Measurements from ENCODE around the gene ANGPTL4.
"Not testable (repeated sequence)": the region's sequence is repeated elsewhere in the genome, so short reads cannot be mapped to it uniquely, and the experiment has no call there.

ANGPTL4 gene

DNA sequence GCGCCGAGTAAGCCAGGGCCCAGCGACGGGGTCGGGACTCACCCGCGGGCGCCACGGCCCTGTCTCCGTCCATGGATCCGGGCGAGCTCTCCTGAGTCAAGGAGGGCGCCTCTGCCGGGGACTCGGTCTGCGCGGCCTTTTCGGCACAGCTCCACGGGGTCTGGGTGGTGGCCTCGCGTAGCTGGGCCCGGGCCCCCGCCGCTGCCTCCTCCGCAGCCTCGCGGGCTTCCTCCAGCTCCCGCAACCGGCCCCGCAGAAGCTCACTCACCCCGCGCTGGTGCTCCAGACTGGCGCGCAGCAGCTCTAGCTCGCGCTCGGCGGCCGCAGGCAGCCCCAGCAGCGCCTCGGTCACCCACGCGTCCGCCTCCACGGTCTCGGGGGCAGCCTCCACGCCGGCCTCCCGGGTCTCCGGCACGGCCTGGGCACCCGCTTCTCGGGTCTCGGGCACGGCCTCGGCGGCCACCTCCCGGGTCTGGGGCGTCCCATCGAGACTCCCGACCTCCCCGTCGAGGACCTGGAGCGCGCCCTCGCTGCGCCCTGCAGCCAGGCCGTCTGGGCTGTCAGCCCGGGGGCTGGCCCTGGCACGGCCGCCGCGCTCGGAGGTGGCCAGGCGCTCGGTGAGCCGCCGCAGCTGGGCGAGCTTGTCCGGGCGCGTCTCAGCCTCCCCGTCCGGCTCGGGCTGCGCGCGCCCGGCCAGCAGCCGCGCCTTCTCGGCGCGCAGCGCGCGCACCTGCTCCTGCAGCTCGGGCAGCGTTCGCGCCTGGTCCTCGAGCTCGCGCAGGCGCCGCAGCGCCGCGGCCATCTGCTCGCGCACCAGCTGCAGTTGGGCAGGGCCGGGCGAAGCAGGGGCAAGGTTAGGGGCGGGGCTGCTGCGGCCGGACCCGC is 29.3 kb upstream of the ANGPTL4 start:
- DNase-seq: peak; percentile 60

DNA sequence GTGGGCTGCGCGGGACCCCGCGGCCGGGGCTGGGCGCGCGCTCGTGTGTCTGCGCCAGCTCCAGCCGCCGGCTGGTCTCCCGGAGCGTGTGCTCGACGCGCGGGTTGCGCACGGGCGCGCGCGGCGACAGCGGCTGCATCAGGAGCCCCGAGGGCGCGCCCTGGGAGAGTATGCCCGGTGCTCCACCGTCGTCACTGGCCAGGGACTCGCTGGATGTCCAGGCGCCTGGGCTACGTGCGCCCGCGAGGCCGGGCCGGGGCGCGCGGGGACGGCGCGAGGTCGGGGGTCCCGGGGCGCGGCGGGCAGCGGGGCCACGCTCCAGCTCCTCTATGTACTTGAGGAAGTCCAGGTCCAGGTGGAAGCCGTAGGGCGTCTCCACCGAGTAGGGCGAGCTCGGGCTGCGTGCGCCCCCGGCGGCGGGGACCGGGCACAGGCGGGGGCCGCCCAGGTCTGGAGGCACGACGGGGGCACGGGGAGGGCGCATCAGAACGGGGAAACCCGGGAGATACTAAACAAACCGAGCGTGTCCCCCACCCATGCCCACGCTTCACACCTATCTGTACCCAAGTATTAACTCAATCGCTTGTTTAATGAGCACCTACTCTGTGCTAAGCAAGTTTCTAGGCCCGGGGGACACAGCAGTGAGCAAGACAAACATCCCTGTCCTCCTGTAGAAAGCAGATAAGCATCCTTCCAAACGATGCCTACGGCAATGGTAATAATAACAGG is 28.4 kb upstream of the ANGPTL4 start:
- DNase-seq: peak; percentile 52

DNA sequence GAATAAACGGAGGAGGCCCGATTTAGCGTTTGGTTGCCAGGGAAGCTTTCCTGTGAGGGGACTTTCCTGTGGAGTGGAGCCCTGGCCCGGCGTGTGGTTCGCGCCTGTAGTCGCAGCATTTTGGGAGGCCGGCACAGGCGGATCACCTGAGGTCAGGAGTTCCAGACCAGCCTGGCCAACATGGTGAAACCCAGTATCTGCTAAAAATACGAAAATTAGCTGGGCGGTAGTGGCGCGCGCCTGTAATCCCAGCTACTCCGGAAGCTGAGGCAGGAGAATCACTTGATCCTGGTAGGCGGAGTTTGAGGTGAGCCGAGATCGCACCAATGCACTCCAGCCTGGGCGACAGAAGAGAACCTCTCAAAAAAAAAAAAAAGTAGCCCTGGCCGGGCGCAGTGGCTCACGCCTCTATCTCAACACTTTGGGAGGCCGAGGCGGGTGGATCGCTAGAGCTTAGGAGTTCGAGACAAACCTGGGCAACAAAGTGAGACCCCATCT is 27.8 kb upstream of the ANGPTL4 start:
- DNase-seq: no peak

DNA sequence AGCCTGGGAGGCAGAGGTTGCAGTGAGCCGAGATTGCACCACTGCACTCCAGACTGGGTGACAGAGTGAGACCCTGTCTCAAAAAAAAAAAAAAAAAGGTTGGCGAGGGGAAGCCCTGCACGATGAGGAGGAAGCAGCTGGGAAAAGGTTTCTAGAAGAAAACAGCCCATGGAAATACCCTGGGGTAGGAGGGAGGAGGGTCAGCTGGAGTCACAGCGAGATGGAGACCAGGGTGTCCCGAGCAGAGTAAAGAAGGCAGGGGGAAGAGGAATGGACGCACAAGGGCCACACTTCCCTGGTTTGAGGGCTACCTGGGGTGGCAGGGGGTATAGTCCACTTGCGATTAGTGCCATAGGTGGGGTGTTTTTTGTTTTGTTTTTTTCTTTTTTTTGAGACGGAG is 27.3 kb upstream of the ANGPTL4 start:
- DNase-seq: no peak

DNA sequence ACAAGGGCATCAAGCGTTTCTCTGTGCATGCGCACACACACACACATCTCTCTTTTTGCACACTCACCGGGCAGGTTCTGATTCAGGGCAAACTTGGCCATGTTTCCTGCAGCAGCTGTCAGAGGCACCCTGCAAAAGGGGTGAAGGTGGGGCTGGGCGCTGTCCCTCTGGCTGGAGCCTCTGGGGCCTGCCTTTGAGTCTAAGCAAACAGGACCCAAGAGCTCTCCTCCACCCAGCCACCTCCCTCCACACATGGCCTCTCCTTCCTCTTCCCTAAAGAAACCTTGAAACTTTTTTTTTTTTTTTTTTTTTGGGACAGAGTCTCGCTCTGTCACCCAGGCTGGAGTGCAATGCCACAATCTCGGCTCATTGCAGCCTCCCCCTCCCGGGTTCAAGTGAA is 26.2 kb upstream of the ANGPTL4 start:
- no peak for DNase-seq

DNA sequence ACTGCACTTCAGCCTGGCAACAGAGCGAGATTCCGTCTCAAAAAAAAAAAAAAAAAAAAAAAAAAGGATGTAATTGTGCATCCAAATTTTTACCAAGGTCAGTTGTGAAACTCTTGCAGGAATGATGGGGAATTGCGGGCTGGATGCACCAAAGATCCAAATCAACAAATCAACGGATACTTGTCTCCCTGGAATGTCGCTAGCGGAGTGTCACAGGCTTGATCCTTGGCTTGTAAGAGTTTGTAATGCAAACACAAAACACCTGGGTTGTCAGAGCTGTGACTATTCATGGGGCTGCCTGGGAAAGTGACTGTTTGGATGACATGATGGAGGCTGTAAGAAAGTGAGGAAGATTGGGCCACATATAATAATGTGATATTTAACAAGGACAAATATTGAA is 25.1 kb upstream of the ANGPTL4 start:
- DNase-seq: no peak

DNA sequence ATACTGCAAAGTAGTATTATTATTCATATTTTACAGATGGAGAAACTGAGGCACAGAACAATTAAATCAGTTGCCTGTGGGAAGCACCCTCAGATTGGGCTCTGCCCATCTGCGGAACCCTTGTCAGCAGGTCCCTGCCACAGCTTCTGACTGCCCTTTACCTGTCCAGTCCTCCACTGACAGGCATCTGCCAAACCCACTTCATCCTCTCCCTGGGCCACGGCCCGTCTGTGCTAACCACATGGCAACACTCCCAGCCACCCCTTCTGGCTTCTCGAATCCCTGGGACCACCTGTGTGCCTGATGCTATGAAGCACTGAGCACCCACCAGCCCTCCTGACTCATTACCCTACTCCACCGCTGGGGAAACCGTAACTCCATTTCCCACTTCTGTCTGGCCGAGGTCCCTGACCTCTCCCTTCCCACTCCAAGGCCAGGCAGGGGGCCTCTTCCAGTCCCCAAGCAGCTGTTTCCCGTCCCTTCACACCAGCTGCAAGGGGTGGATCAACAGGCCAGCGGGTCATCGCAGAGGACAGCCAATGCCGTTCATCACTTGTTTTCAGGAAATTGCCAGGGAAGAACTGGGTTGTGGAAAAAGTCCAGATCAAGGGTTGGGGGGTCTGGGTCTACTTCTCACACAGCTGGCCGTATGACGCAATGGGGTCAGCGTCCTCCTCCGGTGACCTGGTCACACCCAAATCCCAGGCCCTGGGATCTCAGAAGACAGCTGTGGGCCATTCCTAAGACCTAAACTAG is 23.4 kb upstream of the ANGPTL4 start:
- DNase-seq: no peak

DNA sequence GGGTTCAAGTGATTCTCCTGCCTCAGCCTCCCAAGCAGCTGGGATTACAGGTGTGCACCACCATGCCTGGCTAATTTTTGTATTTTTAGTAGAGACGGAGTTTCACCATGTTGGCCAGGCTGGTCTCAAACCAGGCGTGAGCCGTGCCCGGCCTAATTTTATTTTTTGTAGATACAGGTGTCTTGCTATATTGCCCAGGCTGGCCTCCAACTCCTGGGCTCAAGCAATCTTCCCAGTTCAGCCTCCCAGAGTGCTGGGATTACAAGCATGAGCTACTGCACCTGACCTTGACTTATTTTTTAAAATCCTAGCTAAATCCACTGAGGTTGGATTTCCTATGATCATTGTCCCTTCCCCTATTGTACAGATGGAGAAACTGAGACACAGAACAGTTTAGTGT is 22.5 kb upstream of the ANGPTL4 start:
- DNase-seq: not testable (repeated sequence)

DNA sequence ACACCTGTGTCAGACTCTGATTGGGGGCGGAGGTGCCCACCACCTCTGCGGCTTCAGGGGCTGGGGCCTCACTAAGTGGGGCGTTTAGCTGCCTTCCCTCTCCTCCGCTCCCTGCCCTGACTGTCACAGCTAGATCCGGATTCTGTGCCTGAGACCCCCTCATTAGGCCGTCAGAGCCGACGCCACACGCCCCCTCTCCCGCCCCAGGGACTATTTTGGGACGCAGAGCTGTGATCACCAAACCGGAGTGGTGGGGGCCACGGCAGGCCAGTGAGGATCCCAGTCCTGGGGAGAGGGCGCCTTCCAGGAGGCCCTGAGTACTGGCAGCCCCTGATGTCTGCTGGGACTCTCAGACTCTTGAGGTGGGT is 21.7 kb upstream of the ANGPTL4 start:
- no peak for DNase-seq

DNA sequence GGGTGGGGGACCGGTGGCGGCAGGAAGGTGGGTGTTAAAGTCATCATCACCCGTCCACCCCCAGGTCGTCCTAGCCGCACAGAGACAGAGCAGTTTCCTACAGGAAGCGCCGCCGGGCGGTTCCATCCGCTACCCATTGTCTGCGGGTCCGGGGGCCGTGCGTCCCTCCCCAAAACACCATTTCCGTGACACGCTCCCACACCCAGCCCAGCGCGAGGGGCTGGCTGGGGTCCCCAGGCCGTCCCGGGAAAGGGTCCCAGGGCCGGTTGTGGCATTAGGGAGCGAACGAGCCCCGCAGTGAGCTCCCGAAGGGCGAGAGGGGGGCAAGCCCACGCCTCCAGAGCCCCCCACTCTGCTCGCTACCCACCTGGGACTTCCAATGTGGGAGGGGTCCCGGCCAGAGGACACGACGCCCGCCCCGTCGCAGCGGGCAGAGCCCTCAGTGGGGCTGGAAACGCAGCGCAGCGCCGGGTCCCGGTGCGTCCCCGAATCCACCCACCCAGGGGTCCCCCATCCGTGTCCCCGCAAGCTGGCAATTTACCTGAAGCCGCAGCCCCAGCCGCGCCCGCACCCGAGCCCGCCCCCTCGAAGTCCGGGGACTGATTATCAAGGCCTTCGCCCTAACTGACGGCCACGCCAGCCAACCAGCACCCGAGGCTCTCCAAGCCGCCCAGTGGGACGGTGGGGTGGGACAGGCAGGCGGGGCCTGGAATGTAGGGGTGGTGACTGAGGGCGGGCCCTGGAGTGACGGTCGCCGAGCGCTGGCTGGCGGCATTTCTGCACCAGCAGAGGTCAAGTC is 21.1 kb upstream of the ANGPTL4 start, which contains the start of gene KANK3:
Gene KANK3, minus strand, starts transcription at position 579 of the 799 bp plus-strand sequence. CDS start 5,434 bp downstream, outside the sequence.
- DNase-seq: peak; percentile 96

DNA sequence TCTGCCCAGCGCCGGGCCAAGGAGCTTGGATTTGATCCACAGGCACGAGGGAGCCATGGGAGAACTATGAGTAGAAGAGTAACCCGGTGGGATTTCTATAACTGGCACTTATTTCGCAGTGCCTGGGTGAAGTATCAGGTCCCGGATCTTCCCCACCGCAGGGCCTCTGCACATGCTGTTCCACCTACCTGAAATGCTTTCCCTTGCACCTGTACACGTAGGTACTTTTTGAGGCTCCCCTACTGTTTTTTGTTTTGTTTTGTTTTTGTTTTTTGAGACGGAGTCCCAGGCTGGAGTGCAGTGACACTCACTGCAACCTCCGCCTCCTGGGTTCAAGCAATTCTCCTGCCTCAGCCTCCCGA is 20.5 kb upstream of the ANGPTL4 start:
- DNase-seq: no peak

DNA sequence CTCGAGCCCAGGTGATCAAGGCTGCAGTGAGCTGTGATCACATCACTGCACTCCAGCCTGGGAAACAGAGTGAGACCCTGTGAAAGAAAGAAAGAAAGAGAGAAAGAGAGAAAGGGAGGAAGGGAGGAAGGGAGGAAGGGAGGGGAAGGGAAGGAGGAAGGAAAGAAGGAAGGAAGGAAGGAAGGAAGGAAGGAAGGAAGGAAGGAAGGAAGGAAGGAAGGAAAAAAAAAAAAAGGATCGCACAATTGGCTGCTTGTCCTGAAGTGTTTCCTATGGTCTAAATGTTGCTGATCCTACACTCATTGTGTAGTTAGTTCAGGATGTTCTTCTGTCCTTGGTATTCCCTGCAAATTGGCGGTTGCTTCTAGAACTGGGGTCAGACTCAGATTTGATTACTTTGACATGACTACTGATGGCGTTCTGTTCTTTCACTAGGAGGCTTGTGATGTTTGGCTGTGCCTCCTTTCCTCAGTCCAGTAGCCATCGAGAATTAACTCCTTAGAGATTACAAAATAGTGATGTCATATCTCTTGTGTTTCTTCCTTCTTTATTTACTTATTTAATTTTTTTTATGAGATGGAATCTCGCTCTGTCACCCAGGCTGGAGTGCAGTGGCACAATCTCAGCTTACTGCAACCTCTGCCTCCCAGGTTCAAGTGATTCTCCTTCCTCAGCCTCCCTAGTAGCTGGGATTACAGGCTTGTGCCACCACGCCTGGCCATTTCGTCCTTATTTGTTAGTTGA is 14.2 kb upstream of the ANGPTL4 start:
- DNase-seq: not testable (repeated sequence)

DNA sequence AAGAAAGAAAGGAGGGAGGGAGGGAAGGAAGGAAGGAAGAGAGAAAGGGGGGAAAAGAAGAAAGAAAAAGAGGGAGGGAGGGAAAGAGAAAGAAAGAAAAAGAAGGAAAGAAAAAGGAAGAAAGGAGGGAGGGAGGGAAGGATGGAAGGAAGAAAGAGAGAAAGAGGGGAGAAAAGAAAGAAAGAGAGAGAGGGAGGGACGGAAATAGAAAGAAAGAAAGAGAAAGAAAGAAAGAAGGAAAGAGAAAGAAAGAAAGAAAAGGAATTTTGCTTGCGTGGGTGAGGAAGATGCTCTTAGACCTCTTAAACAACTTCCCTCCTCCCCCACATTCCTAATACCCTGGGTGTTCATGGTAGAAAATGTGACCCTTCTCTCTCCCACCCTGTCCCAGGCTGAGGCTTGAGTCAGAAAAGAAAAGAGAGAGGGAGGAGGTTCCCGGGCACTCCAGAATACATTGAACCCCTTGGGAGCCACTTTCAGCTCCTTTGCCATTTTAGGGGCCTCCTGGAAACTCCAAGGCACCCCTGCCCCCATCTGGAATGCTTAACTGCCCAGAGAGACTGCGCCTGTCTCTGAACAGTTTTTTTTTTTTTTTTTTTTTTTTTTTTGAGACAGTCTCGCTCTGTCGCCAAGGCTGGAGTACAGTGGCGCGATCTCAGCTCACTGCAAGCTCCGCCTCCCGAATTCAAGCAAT is 11.7 kb upstream of the ANGPTL4 start:
- no peak for DNase-seq

DNA sequence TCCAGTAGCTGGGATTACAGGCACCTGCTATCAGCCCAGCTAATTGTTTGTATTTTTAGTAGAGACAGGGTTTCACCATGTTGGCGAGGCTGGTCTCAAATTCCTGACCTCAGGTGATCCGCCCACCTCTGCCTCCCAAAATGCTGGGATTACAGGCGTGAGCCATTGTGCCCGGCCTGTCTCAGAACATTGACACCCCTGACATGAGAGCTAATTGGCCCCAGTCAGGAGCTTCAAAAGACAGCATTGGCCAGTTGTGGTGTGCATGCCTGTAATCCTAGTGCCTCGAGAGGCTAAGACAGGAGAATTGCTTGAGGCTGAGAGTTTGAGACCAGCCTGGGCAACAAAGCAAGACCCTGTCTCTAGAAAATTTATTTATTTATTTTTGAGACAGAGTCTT is 11.1 kb upstream of the ANGPTL4 start:
- DNase-seq: not testable (repeated sequence)

DNA sequence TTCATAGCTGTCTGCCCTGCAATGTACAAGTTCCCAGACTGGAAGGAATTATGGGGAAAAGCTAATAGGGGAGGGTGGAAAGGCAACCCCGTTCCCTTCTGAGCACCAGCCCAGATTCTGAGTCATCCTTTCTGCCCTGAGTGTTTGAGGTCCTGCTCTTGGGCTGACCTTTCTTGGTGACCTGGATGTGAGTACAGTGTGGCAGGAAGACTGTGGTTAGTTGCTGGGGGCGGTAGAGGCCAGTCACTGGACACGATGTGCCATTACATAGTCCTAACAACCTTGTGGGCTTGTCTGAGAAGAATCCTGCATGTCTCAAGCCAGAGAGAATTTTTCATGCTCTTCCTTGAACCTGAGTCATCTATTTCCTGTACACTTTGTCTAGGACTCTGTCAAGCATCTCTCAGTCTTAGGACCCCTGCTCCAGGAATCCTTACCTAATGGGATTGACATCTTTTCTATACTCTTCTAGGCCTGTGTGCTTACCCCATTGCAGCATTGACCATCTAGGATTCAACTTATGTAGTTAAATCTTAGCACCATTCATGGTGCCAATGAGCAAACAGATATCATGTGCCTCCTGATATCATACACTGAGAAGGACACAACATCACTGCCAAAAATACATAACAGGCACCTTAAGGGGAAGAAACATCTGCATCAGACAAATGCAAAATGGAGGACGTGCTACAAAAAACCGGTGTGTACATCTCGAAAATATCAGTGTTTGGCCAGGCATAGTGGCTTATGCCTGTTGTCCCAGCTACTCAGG is 8.1 kb upstream of the ANGPTL4 start:
- no peak for DNase-seq

DNA sequence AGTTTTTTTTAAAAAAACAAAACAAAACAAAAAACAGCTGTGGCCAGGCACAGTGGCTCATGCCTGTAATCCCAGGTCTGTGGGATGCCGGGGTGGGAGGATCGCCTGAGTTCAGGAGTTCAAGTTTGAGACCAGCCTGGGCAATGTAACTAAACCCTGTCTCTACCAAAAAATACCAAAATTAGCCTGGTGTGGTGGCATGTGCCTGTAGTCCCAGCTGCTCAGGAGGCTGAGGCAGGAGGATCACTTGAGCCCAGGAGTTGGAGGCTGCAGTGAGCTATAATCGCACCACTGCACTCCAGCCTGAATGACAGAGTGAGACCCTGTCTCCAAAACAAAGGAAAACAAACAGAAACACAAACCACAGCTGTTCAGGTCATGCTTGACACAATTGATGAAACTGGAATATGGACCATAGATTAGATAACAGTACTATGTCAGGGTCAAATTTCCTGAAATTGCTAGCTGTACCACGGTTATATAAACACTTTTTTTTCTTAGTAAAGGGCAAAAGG is 6.9 kb upstream of the ANGPTL4 start:
- DNase-seq: no peak

DNA sequence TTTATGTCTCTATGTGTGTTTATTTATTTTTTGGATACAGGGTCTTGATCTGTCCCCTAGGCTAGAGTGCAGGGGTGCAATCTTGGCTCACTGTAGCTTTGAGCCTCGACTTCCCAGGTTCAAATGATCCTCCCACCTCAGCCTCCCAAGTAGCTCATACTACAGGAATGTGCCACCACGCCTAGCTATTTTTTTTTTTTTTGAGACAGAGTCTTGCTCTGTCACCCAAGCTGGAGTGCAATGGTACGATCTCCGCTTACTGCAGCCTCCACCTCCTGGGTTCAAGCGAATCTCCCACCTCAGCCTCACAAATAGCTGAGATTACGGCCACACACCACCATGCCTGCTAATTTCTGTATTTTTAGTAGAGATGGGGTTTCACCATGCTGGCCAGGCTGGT is 5.0 kb upstream of the ANGPTL4 start:
- DNase-seq: no peak

DNA sequence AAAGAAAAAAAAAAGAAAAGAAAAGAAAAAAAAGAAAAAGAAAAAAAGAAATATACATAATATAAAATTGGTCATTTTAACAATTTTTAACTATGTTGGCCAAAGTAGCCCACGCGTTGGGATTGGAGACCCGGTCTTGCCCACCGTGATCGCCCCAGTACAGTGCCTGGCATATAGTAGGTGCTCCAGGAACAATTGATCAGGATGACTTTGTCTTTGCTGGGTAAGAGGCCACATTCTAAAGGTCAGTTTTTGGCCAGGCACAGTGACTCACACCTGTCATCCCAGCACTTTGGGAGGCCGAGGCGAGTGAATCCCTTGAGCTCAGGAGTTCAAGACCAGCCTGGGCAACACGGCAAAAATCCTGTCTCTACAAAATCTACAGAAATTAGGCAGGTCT is 3.8 kb upstream of the ANGPTL4 start:
- no peak for DNase-seq

DNA sequence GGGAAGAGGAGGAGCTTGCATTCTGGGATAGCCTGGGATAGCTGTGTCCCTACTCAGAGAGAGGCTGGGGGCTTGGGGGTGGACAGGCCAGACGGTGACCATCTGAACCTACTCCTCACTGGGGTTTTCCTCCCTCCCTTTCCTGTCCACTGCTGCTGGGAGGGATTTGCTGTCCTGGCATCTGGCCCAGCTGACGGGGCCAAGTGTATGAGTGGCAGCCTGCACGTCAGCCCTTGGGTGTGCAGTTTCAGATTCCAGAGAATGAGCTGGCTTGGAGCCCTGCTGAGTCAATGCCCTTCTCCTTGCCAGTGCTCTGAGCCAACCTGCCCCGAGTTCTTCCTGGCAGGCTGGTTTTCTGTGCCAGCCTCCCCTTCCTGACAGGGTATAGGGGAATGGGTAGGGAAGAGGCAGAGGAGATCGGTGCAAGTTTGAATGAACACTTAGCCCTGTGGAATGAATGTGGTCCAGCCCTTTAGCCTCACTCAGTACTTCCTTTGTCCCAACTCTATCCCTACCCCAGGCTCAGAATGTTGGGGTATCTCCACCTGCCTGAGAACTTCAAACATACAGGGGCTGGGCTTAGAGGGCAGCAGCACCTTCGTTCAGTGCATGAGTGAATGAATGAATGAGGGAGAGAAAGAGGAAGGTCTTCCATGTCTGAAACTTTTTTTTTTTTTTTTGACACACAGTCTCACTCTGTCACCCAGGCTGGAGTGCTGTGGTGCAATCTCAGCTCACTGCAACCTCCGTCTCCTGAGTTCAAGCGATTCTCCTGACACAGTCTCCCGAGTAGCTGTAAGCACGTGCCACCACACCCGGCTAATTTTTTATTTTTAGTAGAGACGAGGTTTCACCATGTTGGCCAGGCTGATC is 1.8 kb upstream of the ANGPTL4 start:
- peak; percentile 64 for DNase-seq
